Epithelial cell of prostate (primary cell): ENCODE data around the gene COMMD1.
A peak's percentile ranks its signal among the peaks of the same experiment; 100 is the strongest.

Experiments
- DNase-seq: peaks from one replicate; pipeline ENCODE4 v3.0.0-alpha.2; 2011; ENCODE audit warnings: low read depth, low spot score
- H3K27ac ChIP-seq: fragments of 450-650 bp; 2 replicates; pipeline ENCODE4 v1.5.1; 2017; ENCODE audit warnings: mild to moderate bottlenecking

The COMMD1 gene

GRCh38 chr2:62054916-62055450, 149.5 kb downstream of the COMMD1 start:
- no peak overlapping the region for H3K27ac ChIP-seq

GRCh38 chr2:62055724-62056336, 150.4 kb downstream of the COMMD1 start:
- no peak for DNase-seq
- no peak overlapping the region for H3K27ac ChIP-seq

More at GRCh38 chr2:62054916-62055450, 149.5 kb downstream of the COMMD1 start:
- no peak for DNase-seq

- no peak for DNase-seq
- H3K27ac ChIP-seq = no peak overlapping the region
Observed at GRCh38 chr2:62056341-62056740, 150.9 kb downstream of the COMMD1 start.

GRCh38 chr2:62065243-62065642, 159.8 kb downstream of the COMMD1 start:
- no peak for DNase-seq
- H3K27ac ChIP-seq = no peak overlapping the region

- no peak for DNase-seq
- H3K27ac ChIP-seq = no peak overlapping the region
Observed at GRCh38 chr2:62071126-62071598, 165.7 kb downstream of the COMMD1 start.

- DNase-seq = no peak
Observed at GRCh38 chr2:62071760-62072680, 166.5 kb downstream of the COMMD1 start.

GRCh38 chr2:62074233-62074632, 168.8 kb downstream of the COMMD1 start:
- DNase-seq = no peak
- no peak overlapping the region for H3K27ac ChIP-seq

More at GRCh38 chr2:62071760-62072680, 166.5 kb downstream of the COMMD1 start:
- H3K27ac ChIP-seq = no peak overlapping the region

GRCh38 chr2:62076980-62077638, 171.6 kb downstream of the COMMD1 start:
- DNase-seq = no peak
- no peak overlapping the region for H3K27ac ChIP-seq

- DNase-seq = no peak
- H3K27ac ChIP-seq = no peak overlapping the region
Observed at GRCh38 chr2:62084801-62085200, 179.3 kb downstream of the COMMD1 start.

- DNase-seq = no peak
- H3K27ac ChIP-seq = no peak overlapping the region
Observed at GRCh38 chr2:62089658-62090057, 184.2 kb downstream of the COMMD1 start.

- no peak overlapping the region for H3K27ac ChIP-seq
- DNase-seq = no peak
Observed at GRCh38 chr2:62091471-62091870, 186.0 kb downstream of the COMMD1 start.

- no peak for DNase-seq
- H3K27ac ChIP-seq = no peak overlapping the region
Observed at GRCh38 chr2:62099050-62099449, 193.6 kb downstream of the COMMD1 start.

GRCh38 chr2:62099523-62100175, 194.2 kb downstream of the COMMD1 start:
- DNase-seq = no peak
- no peak overlapping the region for H3K27ac ChIP-seq

- H3K27ac ChIP-seq = no peak overlapping the region
- DNase-seq = no peak
Observed at GRCh38 chr2:62101886-62102285, 196.4 kb downstream of the COMMD1 start.

- H3K27ac ChIP-seq = no peak overlapping the region
- DNase-seq = no peak
Observed at GRCh38 chr2:62102402-62102920, 197.0 kb downstream of the COMMD1 start.

- DNase-seq = no peak
- no peak overlapping the region for H3K27ac ChIP-seq
Observed at GRCh38 chr2:62109554-62109953, 204.1 kb downstream of the COMMD1 start.

- DNase-seq = no peak
- H3K27ac ChIP-seq = no peak overlapping the region
Observed at GRCh38 chr2:62110415-62111025, 205.0 kb downstream of the COMMD1 start.

GRCh38 chr2:62112179-62112578, 206.7 kb downstream of the COMMD1 start:
- peak; percentile 5 for DNase-seq
- peak overlapping the region; percentile 6 for H3K27ac ChIP-seq

- no peak for DNase-seq
- no peak overlapping the region for H3K27ac ChIP-seq
Observed at GRCh38 chr2:62114564-62114963, 209.1 kb downstream of the COMMD1 start.
